Body of pancreas (tissue), 4 donors: ENCODE measurements around the gene SCGB1A1.

ENCODE experiments used
- POLR2A ChIP-seq, 3 donors: fragments of 450-650 bp; IDR thresholded peaks; one replicate each; pipeline ENCODE4 v1.6.1; 2016; ENCODE audit warnings: antibody characterized with exemption in 3 of 3, mild to moderate bottlenecking in 2 of 3
- TF ChIP-seq, protein P1 (sequence below), 7 experiments: fragments of 450-650 bp in 4 of 7; fragments of 200-600 bp in 3 of 7; sonication (generic) in 3 of 7; IDR thresholded peaks; one replicate each; pipeline ENCODE4 v1.5.1; 2016 to 2019; ENCODE audit warnings: antibody characterized with exemption in 7 of 7

DNA sequence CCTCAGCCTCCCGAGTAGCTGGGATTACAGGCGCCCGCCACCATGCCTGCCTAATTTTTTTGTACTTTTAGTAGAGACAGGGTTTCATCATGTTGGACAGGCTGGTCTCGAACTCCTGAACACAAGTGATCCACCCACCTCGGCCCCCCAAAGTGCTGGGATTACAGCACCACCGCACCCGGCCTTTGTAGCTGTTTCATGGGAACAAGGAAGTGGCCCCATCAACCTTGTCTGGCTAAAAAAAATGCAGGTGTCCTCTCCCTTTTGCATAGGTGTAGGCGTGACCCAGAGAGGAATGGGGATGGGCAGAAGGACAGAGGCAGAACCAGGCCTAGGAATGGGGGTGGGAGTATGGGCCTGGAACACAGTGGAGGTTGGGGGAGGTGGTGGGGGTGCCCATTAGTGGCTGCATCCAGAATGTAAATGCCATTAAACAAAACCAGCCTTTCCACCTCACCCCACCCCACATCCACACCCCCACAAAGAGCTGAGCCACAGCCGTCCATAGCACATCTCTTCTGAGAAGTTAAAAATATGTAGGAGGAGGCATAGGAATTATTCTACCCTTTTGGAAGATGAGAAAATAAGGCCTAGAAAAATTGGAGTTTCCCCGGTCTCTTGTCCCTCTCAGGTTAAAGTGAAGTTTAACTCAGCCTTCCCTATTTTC is 22.8 kb upstream of the SCGB1A1 start:
- TF ChIP-seq, protein P1, sequence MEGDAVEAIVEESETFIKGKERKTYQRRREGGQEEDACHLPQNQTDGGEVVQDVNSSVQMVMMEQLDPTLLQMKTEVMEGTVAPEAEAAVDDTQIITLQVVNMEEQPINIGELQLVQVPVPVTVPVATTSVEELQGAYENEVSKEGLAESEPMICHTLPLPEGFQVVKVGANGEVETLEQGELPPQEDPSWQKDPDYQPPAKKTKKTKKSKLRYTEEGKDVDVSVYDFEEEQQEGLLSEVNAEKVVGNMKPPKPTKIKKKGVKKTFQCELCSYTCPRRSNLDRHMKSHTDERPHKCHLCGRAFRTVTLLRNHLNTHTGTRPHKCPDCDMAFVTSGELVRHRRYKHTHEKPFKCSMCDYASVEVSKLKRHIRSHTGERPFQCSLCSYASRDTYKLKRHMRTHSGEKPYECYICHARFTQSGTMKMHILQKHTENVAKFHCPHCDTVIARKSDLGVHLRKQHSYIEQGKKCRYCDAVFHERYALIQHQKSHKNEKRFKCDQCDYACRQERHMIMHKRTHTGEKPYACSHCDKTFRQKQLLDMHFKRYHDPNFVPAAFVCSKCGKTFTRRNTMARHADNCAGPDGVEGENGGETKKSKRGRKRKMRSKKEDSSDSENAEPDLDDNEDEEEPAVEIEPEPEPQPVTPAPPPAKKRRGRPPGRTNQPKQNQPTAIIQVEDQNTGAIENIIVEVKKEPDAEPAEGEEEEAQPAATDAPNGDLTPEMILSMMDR (IDR thresholded peaks at IDR 0.05), result no peak
- no peak for TF ChIP-seq POLR2A (IDR thresholded peaks at IDR 0.05)
